Smooth muscle cell (in vitro differentiated cells): Measurements from ENCODE around the gene UBA52. TPM values are rescaled to one million over a fixed set of nuclear protein-coding genes. Genes with fewer than 3 reads are reported as not detected.

ENCODE experiments used
- polyA plus RNA-seq: library from polyadenylated mRNA; unstranded; fragments of >200 nt; fragmentation: Nextera tagmentation; extraction: Ambion mirVana; gene quantifications from 2 replicates; pipeline ENCODE4 v1.2.1, GENCODE V29; 2016
- total RNA-seq: library from RNA; depleted of rRNA; stranded (reverse); fragments of >200 nt; gene quantifications from 2 replicates; pipeline ENCODE4 v1.2.3, GENCODE V29; 2014

UBA52 gene
- total and polyA plus RNA-seq, 2 experiments from 2014 or later: 752 to 1,086 TPM

Other genes starting within 250 kb of the UBA52 start
- 116 and 121 TPM in 2 replicates for gene LSM4, start 248.8 kb upstream of the UBA52 start, total RNA-seq
- 156 and 177 TPM in 2 replicates for gene LSM4, start 248.8 kb upstream of the UBA52 start, polyA plus RNA-seq
- gene PGPEP1, start 231.3 kb upstream of the UBA52 start, total RNA-seq: 11.1 and 11.7 TPM in 2 replicates
- gene PGPEP1, start 231.3 kb upstream of the UBA52 start, polyA plus RNA-seq: 4.5 and 8.7 TPM in 2 replicates
- gene GDF15, start 185.7 kb upstream of the UBA52 start, total RNA-seq: 18.8 and 30.9 TPM in 2 replicates
- 40.4 and 42.8 TPM in 2 replicates for gene GDF15, start 185.7 kb upstream of the UBA52 start, polyA plus RNA-seq
- 0.67 TPM in 1 of 2 replicates, not detected in the other for gene LRRC25, start 174.2 kb upstream of the UBA52 start, total RNA-seq
- gene LRRC25, start 174.2 kb upstream of the UBA52 start, polyA plus RNA-seq: 0.34 TPM in 1 of 2 replicates, not detected in the other
- gene SSBP4, start 152.5 kb upstream of the UBA52 start, total RNA-seq: 36.0 and 44.1 TPM in 2 replicates
- 124 and 133 TPM in 2 replicates for gene SSBP4, start 152.5 kb upstream of the UBA52 start, polyA plus RNA-seq
- gene ISYNA1, start 133.7 kb upstream of the UBA52 start, total RNA-seq: 16.4 and 60.1 TPM in 2 replicates
- gene ISYNA1, start 133.7 kb upstream of the UBA52 start, polyA plus RNA-seq: 56.9 and 89.5 TPM in 2 replicates
- 10.5 and 12.8 TPM in 2 replicates for gene ELL, start 49.8 kb upstream of the UBA52 start, total RNA-seq
- gene ELL, start 49.8 kb upstream of the UBA52 start, polyA plus RNA-seq: 15.2 and 31.7 TPM in 2 replicates
- gene FKBP8, start 28.3 kb upstream of the UBA52 start, total RNA-seq: 143 and 161 TPM in 2 replicates
- gene FKBP8, start 28.3 kb upstream of the UBA52 start, polyA plus RNA-seq: 340 and 358 TPM in 2 replicates
- gene KXD1, start 14.0 kb upstream of the UBA52 start, total RNA-seq: 75.4 and 104 TPM in 2 replicates
- 134 and 141 TPM in 2 replicates for gene KXD1, start 14.0 kb upstream of the UBA52 start, polyA plus RNA-seq
- 69.6 and 81.5 TPM in 2 replicates for gene REX1BD, start 16.9 kb downstream of the UBA52 start, total RNA-seq
- 117 and 141 TPM in 2 replicates for gene REX1BD, start 16.9 kb downstream of the UBA52 start, polyA plus RNA-seq
- gene CRLF1, start 34.9 kb downstream of the UBA52 start, total RNA-seq: 196 and 221 TPM in 2 replicates
- gene CRLF1, start 34.9 kb downstream of the UBA52 start, polyA plus RNA-seq: 715 and 1,048 TPM in 2 replicates
- gene TMEM59L, start 41.0 kb downstream of the UBA52 start, total RNA-seq: 4.4 and 5.0 TPM in 2 replicates
- 31.7 and 42.0 TPM in 2 replicates for gene TMEM59L, start 41.0 kb downstream of the UBA52 start, polyA plus RNA-seq
- 3.9 and 5.6 TPM in 2 replicates for gene KLHL26, start 65.2 kb downstream of the UBA52 start, total RNA-seq
- gene KLHL26, start 65.2 kb downstream of the UBA52 start, polyA plus RNA-seq: 7.6 and 8.7 TPM in 2 replicates
- gene CRTC1, start 111.8 kb downstream of the UBA52 start, total RNA-seq: 1.0 and 1.6 TPM in 2 replicates
- gene CRTC1, start 111.8 kb downstream of the UBA52 start, polyA plus RNA-seq: 3.1 and 3.5 TPM in 2 replicates
- 196 and 236 TPM in 2 replicates for gene COMP, start 219.4 kb downstream of the UBA52 start, total RNA-seq
- 627 and 901 TPM in 2 replicates for gene COMP, start 219.4 kb downstream of the UBA52 start, polyA plus RNA-seq